Left lung (tissue), 10 donors: Measurements from ENCODE around the gene FGF1. TPM values are rescaled to one million over a fixed set of nuclear protein-coding genes. Genes with fewer than 3 reads are reported as not detected.

Source experiments
- ATAC-seq: fragments of 200-7000 bp; cut with Tn5 transposase; one replicate; pipeline ENCODE4 v1.9.1; 2020; ENCODE audit warnings: moderate library complexity
- DNase-seq, 4 donors: peaks; one replicate each; pipeline ENCODE4 v3.0.0-alpha.2; 2013 to 2020
- H3K27ac ChIP-seq, 2 donors: fragments of 200-600 bp; sonication (generic) in 1 of 2; one replicate each; pipeline versions ENCODE4 v1.5.0 to v1.8.0; 2020 to 2021
- H3K27me3 ChIP-seq, 2 donors: fragments of 200-600 bp; sonication (generic) in 1 of 2; one replicate each; pipeline versions ENCODE4 v1.5.0 to v1.8.0; 2020 to 2021
- H3K36me3 ChIP-seq, 2 donors: fragments of 200-600 bp; sonication (generic) in 1 of 2; one replicate each; pipeline versions ENCODE4 v1.5.0 to v1.8.0; 2020 to 2021
- H3K4me1 ChIP-seq, 2 donors: fragments of 200-600 bp; one replicate each; pipeline ENCODE4 v1.8.0; 2021
- H3K4me3 ChIP-seq, 2 donors: fragments of 200-600 bp; sonication (generic) in 1 of 2; one replicate each; pipeline versions ENCODE4 v1.5.0 to v1.8.0; 2020 to 2021; ENCODE audit warnings: mild to moderate bottlenecking in 1 of 2
- H3K9me3 ChIP-seq, 2 donors: fragments of 200-600 bp; sonication (generic) in 1 of 2; one replicate each; pipeline versions ENCODE4 v1.5.0 to v1.8.0; 2020 to 2021
- CTCF ChIP-seq, 2 donors: fragments of 200-600 bp; sonication (generic) in 1 of 2; IDR thresholded peaks; one replicate each; pipeline versions ENCODE4 v1.5.0 to v1.8.0; 2021; ENCODE audit warnings: antibody characterized with exemption in 2 of 2
- intact Hi-C, 2 donors: fragments of 100-400 bp; cut with DNase I; formaldehyde crosslinking; loops; one replicate each; pipeline versions ENCODE4 v1.11.2 to v1.14.2; 2022
- polyA plus RNA-seq, 6 donors: library from polyadenylated mRNA; unstranded; fragments of 120-200 nt; gene quantifications; one replicate each; pipeline ENCODE4 v1.2.1, GENCODE V29; 2013; ENCODE audit not compliant: insufficient read length in 6 of 6
- total RNA-seq, 2 donors: library from RNA; stranded (reverse); fragmentation: NEBNext Ultra II Directional; extraction: Animal tissue kit (Norgen Biotek cat#: 25700); gene quantifications; one replicate each; pipeline ENCODE4 v1.2.1, GENCODE V29; 2021
- donor health status: DM: no; HTN: yes; CAD: no.
- donor health status: DM: no; HTN: no; CAD: no.

Gene FGF1
- total and polyA plus RNA-seq, 8 donors, result 0.41 to 1.9 (median 1.4) TPM

GRCh38 chr5:142561029-142561428, 124.9 kb downstream of the FGF1 start:
- no peaks in the 10 kb centered on the region for H3K4me1 ChIP-seq
- no peaks in the 10 kb centered on the region for H3K27me3 ChIP-seq
- no peaks in the 10 kb centered on the region for H3K9me3 ChIP-seq
- intact Hi-C loops, result no loop called here
- H3K27ac ChIP-seq, result no peak overlapping the region
- DNase-seq, result no peak
- ATAC-seq, result no peak
- no peaks in the 10 kb centered on the region for H3K36me3 ChIP-seq
- no peak for TF ChIP-seq CTCF (IDR thresholded peaks at IDR 0.05)
- no peak overlapping the region for H3K4me3 ChIP-seq

GRCh38 chr5:142552107-142552506, 133.8 kb downstream of the FGF1 start:
- TF ChIP-seq CTCF (IDR thresholded peaks at IDR 0.05), result no peak
- peaks cover 0 to 6% of the 10 kb centered on the region in 2 donors for H3K4me1 ChIP-seq
- H3K27me3 ChIP-seq, result peaks cover 0 to 32% of the 10 kb centered on the region in 2 donors
- no peak overlapping the region for H3K4me3 ChIP-seq
- H3K36me3 ChIP-seq, result no peaks in the 10 kb centered on the region
- ATAC-seq (no peak), DNase-seq (no peak)
- intact Hi-C loops, result no loop called here
- H3K27ac ChIP-seq, result no peak overlapping the region
- no peaks in the 10 kb centered on the region for H3K9me3 ChIP-seq

GRCh38 chr5:142551338-142552067, 134.4 kb downstream of the FGF1 start:
- ATAC-seq, result no peak
- no peak for TF ChIP-seq CTCF (IDR thresholded peaks at IDR 0.05)
- peak overlapping the region in 1 of 2 donors; percentile 5 for H3K4me3 ChIP-seq
- DNase-seq, result peak in 1 of 4 donors; percentile 25
- H3K9me3 ChIP-seq, result no peaks in the 10 kb centered on the region
- no peak overlapping the region for H3K27ac ChIP-seq
- intact Hi-C loops, result no loop called here
- H3K27me3 ChIP-seq, result peaks cover 0 to 32% of the 10 kb centered on the region in 2 donors
- H3K36me3 ChIP-seq, result no peaks in the 10 kb centered on the region
- H3K4me1 ChIP-seq, result peaks cover 0 to 6% of the 10 kb centered on the region in 2 donors

GRCh38 chr5:142550471-142550870, 135.4 kb downstream of the FGF1 start:
- TF ChIP-seq CTCF (IDR thresholded peaks at IDR 0.05), result no peak
- intact Hi-C loops, result no loop called here

GRCh38 chr5:142549834-142550233, 136.1 kb downstream of the FGF1 start:
- peaks cover 0 to 32% of the 10 kb centered on the region in 2 donors for H3K27me3 ChIP-seq
- H3K36me3 ChIP-seq, result no peaks in the 10 kb centered on the region
- no peaks in the 10 kb centered on the region for H3K9me3 ChIP-seq
- peaks cover 0 to 6% of the 10 kb centered on the region in 2 donors for H3K4me1 ChIP-seq
- no peak for DNase-seq
- TF ChIP-seq CTCF (IDR thresholded peaks at IDR 0.05), result no peak
- no peak for ATAC-seq
- no peak overlapping the region for H3K4me3 ChIP-seq
- intact Hi-C loops, result loop anchor here in 1 of 2 donors (5.0 kb wide), 1 partner anchor 398 kb away; no protein-coding TSS in a partner anchor
- H3K27ac ChIP-seq, result no peak overlapping the region

More at GRCh38 chr5:142550471-142550870, 135.4 kb downstream of the FGF1 start:
- H3K36me3 ChIP-seq, result no peaks in the 10 kb centered on the region
- H3K4me1 ChIP-seq, result peaks cover 0 to 6% of the 10 kb centered on the region in 2 donors
- no peak for ATAC-seq
- H3K27me3 ChIP-seq, result peaks cover 0 to 32% of the 10 kb centered on the region in 2 donors
- H3K4me3 ChIP-seq, result no peak overlapping the region
- DNase-seq, result no peak
- H3K9me3 ChIP-seq, result no peaks in the 10 kb centered on the region
- H3K27ac ChIP-seq, result no peak overlapping the region
